Measurements from ENCODE around the gene SPEN.

- TF ChIP-seq REST (IDR thresholded peaks at IDR 0.05; ENCODE audit: low read depth) (no peak), RAD21 (IDR thresholded peaks at IDR 0.05; ENCODE audit: low read depth) (no peak), EP300 (IDR thresholded peaks at IDR 0.05; ENCODE audit: borderline replicate concordance) (no peak), TEAD4 (IDR thresholded peaks at IDR 0.05) (no peak), MAX (IDR thresholded peaks at IDR 0.05) (no peak), YY1 (IDR thresholded peaks at IDR 0.05; ENCODE audit: low read depth) (no peak), TAF1 (IDR thresholded peaks at IDR 0.05; ENCODE audit: low read depth) (no peak), NFIC (IDR thresholded peaks at IDR 0.05) (no peak), CREB1 (IDR thresholded peaks at IDR 0.05; ENCODE audit: low read depth) (no peak), FOXM1 (IDR thresholded peaks at IDR 0.05; ENCODE audit: borderline replicate concordance, low read depth) (no peak), TCF12 (IDR thresholded peaks at IDR 0.05; ENCODE audit: low read depth) (no peak), EGR1 (IDR thresholded peaks at IDR 0.05) (no peak)
These were observed 111.9 kb downstream of the SPEN start for GRCh38 chr1:15959424-15959823.

Measured in Ishikawa (cell line).